HepG2 (cell line): Measurements from ENCODE around the gene UTP3. TPM values are rescaled to one million over a fixed set of nuclear protein-coding genes. Genes with fewer than 3 reads are reported as not detected.
A peak's percentile ranks its signal among the peaks of the same experiment; 100 is the strongest.

Experiments used
- AGO2 ChIP-seq: fragments of 200-400 bp; formaldehyde crosslinking; optimal IDR thresholded peaks from 2 replicates; pipeline ENCODE3; 2017; ENCODE audit warnings: mild to moderate bottlenecking, low read depth, low read length, moderate library complexity
- ARID2 ChIP-seq: sonication (generic); formaldehyde crosslinking; IDR thresholded peaks from 2 replicates; pipeline ENCODE4 v1.8.1; 2022; ENCODE audit warnings: mild to moderate bottlenecking, missing genetic modification reagents, borderline replicate concordance
- CBX2 ChIP-seq, 2 experiments: fragments of 200-600 bp in 1 of 2; sonication (generic); formaldehyde crosslinking in 1 of 2; IDR thresholded peaks; 2 replicates each; pipeline versions ENCODE4 v1.7.0 to v1.8.1; 2018 to 2022; ENCODE audit warnings: low read depth in 2 of 2, low read length in 1 of 2, mild to moderate bottlenecking in 1 of 2, missing genetic modification reagents in 1 of 2
- CHD2 ChIP-seq: IDR thresholded peaks from 2 replicates; pipeline ENCODE4 v1.6.1; 2011; ENCODE audit warnings: low read depth, low read length, improper control_type of control experiment
- GABPB1 ChIP-seq: IDR thresholded peaks from 2 replicates; pipeline ENCODE4 v1.6.1; 2016; ENCODE audit warnings: mild to moderate bottlenecking, missing genetic modification reagents, moderate library complexity, missing compliant biosample characterization
- GZF1 ChIP-seq: sonication (generic); formaldehyde crosslinking; IDR thresholded peaks from 2 replicates; pipeline ENCODE4 v1.5.1; 2020; ENCODE audit warnings: mild to moderate bottlenecking, missing genetic modification reagents
- HOXA7 ChIP-seq: sonication (generic); formaldehyde crosslinking; IDR thresholded peaks from 2 replicates; pipeline ENCODE4 v1.8.1; 2022; ENCODE audit warnings: mild to moderate bottlenecking, missing genetic modification reagents, moderate library complexity
- KDM2A ChIP-seq: sonication (generic); formaldehyde crosslinking; IDR thresholded peaks from 2 replicates; pipeline ENCODE4 v1.4.0; 2020; ENCODE audit warnings: low read depth, missing genetic modification reagents, borderline replicate concordance
- KMT2B ChIP-seq: IDR thresholded peaks from 2 replicates; pipeline ENCODE4 v1.6.1; 2016; ENCODE audit warnings: missing genetic modification reagents, missing compliant biosample characterization
- MEF2D ChIP-seq: sonication (generic); formaldehyde crosslinking; IDR thresholded peaks from 2 replicates; pipeline ENCODE4 v1.5.1; 2020; ENCODE audit warnings: mild to moderate bottlenecking, missing genetic modification reagents
- SETDB1 ChIP-seq: sonication (generic); formaldehyde crosslinking; IDR thresholded peaks from 2 replicates; pipeline ENCODE4 v1.5.1; 2020; ENCODE audit warnings: missing genetic modification reagents, mild to moderate bottlenecking, borderline replicate concordance
- SKI ChIP-seq: fragments of 450-650 bp; IDR thresholded peaks from one replicate; pipeline ENCODE4 v1.6.1; 2018; ENCODE audit warnings: mild to moderate bottlenecking; ENCODE audit not compliant: partially characterized antibody
- THYN1 ChIP-seq: sonication (generic); formaldehyde crosslinking; IDR thresholded peaks from 2 replicates; pipeline ENCODE4 v1.8.1; 2023; ENCODE audit warnings: low read depth, mild to moderate bottlenecking, moderate library complexity, missing genetic modification reagents, borderline replicate concordance
- ZBTB21 ChIP-seq: sonication (generic); formaldehyde crosslinking; IDR thresholded peaks from 2 replicates; pipeline ENCODE4 v1.4.0; 2020; ENCODE audit warnings: missing genetic modification reagents
- ZKSCAN5 ChIP-seq: sonication (generic); formaldehyde crosslinking; IDR thresholded peaks from 2 replicates; pipeline ENCODE4 v1.5.1; 2020; ENCODE audit warnings: mild to moderate bottlenecking, missing genetic modification reagents
- ZNF224 ChIP-seq: sonication (generic); formaldehyde crosslinking; IDR thresholded peaks from 2 replicates; pipeline ENCODE4 v1.5.0; 2020; ENCODE audit warnings: mild to moderate bottlenecking, missing genetic modification reagents
- ZNF24 ChIP-seq: fragments of 450-650 bp; IDR thresholded peaks from 2 replicates; pipeline ENCODE4 v1.6.1; 2017; ENCODE audit warnings: antibody characterized with exemption, mild to moderate bottlenecking
- ZNF577 ChIP-seq: sonication (generic); formaldehyde crosslinking; IDR thresholded peaks from 2 replicates; pipeline ENCODE4 v1.4.0; 2020; ENCODE audit warnings: mild to moderate bottlenecking, low read depth, missing genetic modification reagents, borderline replicate concordance
- ZNF678 ChIP-seq: sonication (generic); formaldehyde crosslinking; IDR thresholded peaks from 2 replicates; pipeline ENCODE4 v1.4.0; 2020; ENCODE audit warnings: mild to moderate bottlenecking, missing genetic modification reagents
- ZNF782 ChIP-seq: sonication (generic); formaldehyde crosslinking; IDR thresholded peaks from 2 replicates; pipeline ENCODE4 v1.4.0; 2020; ENCODE audit warnings: missing genetic modification reagents, mild to moderate bottlenecking, borderline replicate concordance
- polyA plus RNA-seq, 8 experiments: library from polyadenylated mRNA; depleted of rRNA in 3 of 8; stranded (reverse) in 7 of 8; unstranded in 1 of 8; fragments of >200 nt; fragmentation: Illumina TruSeq in 4 of 8; extraction: Trizol in 4 of 8; gene quantifications; 2 replicates each; pipeline versions ENCODE4 v1.2.1 to v1.2.3, GENCODE V29; 2011 to 2016; ENCODE audit warnings: low read depth in 4 of 8, missing spikeins in 1 of 8, mixed read lengths in 1 of 8; ENCODE audit not compliant: insufficient read depth in 1 of 8
- total RNA-seq, 5 experiments: library from RNA; depleted of rRNA; stranded (reverse); fragments of >200 nt; fragmentation: Illumina TruSeq; extraction: Trizol; gene quantifications; 2 replicates each; pipeline ENCODE4 v1.2.3, GENCODE V29; 2016; ENCODE audit warnings: low read depth in 1 of 5
- TF ChIP-seq, protein P1 (sequence below): sonication (generic); formaldehyde crosslinking; IDR thresholded peaks from 2 replicates; pipeline ENCODE4 v1.5.0; 2020; ENCODE audit warnings: missing genetic modification reagents
- TF ChIP-seq, protein P2 (sequence below): sonication (generic); formaldehyde crosslinking; IDR thresholded peaks from 2 replicates; pipeline ENCODE4 v1.5.1; 2020; ENCODE audit warnings: missing genetic modification reagents, mild to moderate bottlenecking, borderline replicate concordance
- TF ChIP-seq, protein P3 (sequence below): sonication (generic); formaldehyde crosslinking; IDR thresholded peaks from 2 replicates; pipeline ENCODE4 v1.4.0; 2020; ENCODE audit warnings: mild to moderate bottlenecking, missing genetic modification reagents
- TF ChIP-seq, protein P4 (sequence below): sonication (generic); formaldehyde crosslinking; IDR thresholded peaks from 2 replicates; pipeline ENCODE4 v1.8.0; 2022; ENCODE audit warnings: missing genetic modification reagents, low read depth, mild to moderate bottlenecking, borderline replicate concordance
- TF ChIP-seq, protein P5 (sequence below): sonication (generic); formaldehyde crosslinking; IDR thresholded peaks from 2 replicates; pipeline ENCODE4 v1.5.1; 2020; ENCODE audit warnings: mild to moderate bottlenecking, missing genetic modification reagents, borderline replicate concordance

The UTP3 gene
- total and polyA plus RNA-seq, 2 of the 13 experiments (the other 11 are each of a cell fraction or from before 2014, with no cell fraction given), result 6.9 to 19.5 TPM

DNA sequence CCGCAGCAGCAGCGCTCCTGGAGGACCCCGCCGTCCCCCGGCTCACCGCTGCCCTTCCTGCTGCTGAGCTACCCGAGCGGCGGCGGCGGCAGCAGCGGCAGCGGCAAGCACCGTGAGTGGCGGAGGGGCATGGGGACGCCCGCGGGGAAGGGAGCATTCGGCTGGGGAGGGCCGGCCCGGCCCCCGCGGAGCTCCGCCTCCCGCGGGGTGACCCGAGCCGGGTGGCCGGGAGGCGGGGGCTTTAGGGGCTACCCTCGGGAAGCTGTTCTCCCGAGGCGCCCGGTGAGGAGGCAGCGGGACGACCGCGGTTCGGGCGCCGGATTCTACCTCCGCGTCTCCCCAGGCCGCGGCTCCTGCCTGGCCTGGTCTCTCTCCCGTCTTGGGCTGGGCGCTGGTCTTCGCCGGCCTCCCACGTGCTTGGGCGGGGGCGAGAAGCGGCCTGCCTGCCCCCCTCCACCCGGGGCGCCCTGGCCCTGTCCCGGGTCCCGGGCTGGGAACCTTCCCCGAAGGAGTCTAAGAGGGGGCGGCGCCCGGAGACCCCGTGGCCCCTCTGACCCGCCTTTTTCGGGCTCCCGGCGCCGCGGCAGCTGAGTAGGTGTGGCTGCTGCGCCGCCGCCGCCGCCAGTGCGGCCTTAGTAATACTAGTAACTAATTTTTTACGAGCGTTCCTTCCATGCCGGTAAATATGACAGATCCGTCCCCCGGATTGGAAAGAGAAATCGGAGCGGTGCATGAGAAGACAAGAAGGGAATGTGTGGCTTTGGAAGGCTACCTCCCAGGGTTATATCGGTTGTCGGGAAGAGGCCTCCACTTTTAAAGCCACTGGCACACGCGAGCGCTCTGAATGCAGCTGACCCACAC is 17.1 kb downstream of the UTP3 start (continued):
- TF ChIP-seq, protein P1, sequence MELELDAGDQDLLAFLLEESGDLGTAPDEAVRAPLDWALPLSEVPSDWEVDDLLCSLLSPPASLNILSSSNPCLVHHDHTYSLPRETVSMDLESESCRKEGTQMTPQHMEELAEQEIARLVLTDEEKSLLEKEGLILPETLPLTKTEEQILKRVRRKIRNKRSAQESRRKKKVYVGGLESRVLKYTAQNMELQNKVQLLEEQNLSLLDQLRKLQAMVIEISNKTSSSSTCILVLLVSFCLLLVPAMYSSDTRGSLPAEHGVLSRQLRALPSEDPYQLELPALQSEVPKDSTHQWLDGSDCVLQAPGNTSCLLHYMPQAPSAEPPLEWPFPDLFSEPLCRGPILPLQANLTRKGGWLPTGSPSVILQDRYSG (CRISPR knock-in tag), result no peak
- TF ChIP-seq THYN1 (CRISPR knock-in tag), result no peak
- peak; percentile 73 for TF ChIP-seq GABPB1 (CRISPR knock-in tag)
- TF ChIP-seq ARID2 (CRISPR knock-in tag), result 0 out of 2 replicates have a peak, but pooled peaks have one; percentile 22
- TF ChIP-seq GZF1 (CRISPR knock-in tag), result no peak
- no peak for TF ChIP-seq CHD2
- no peak for TF ChIP-seq HOXA7 (CRISPR knock-in tag)
- TF ChIP-seq ZNF678 (CRISPR knock-in tag), result no peak
- TF ChIP-seq ZNF224 (CRISPR knock-in tag), result 0 out of 2 replicates have a peak, but pooled peaks have one; percentile 57
- TF ChIP-seq, protein P2, sequence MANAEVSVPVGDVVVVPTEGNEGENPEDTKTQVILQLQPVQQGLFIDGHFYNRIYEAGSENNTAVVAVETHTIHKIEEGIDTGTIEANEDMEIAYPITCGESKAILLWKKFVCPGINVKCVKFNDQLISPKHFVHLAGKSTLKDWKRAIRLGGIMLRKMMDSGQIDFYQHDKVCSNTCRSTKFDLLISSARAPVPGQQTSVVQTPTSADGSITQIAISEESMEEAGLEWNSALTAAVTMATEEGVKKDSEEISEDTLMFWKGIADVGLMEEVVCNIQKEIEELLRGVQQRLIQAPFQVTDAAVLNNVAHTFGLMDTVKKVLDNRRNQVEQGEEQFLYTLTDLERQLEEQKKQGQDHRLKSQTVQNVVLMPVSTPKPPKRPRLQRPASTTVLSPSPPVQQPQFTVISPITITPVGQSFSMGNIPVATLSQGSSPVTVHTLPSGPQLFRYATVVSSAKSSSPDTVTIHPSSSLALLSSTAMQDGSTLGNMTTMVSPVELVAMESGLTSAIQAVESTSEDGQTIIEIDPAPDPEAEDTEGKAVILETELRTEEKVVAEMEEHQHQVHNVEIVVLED, result no peak; the same call in 1 of the 2 replicates
- no peak for TF ChIP-seq CBX2 (IDR thresholded peaks at IDR 0.05; ENCODE audit: low read depth, low read length)
- no peak for TF ChIP-seq CBX2 (CRISPR knock-in tag; IDR thresholded peaks at IDR 0.05; ENCODE audit: low read depth)
- peak; percentile 76 for TF ChIP-seq KMT2B (CRISPR knock-in tag)
- TF ChIP-seq AGO2, result peak; percentile 68
- TF ChIP-seq ZNF24, result no peak
- TF ChIP-seq ZBTB21 (CRISPR knock-in tag), result no peak
- peak; percentile 88; the same call in 1 of the 2 replicates for TF ChIP-seq KDM2A (CRISPR knock-in tag)
- no peak for TF ChIP-seq MEF2D (CRISPR knock-in tag)
- TF ChIP-seq, protein P3, sequence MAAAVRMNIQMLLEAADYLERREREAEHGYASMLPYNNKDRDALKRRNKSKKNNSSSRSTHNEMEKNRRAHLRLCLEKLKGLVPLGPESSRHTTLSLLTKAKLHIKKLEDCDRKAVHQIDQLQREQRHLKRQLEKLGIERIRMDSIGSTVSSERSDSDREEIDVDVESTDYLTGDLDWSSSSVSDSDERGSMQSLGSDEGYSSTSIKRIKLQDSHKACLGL (CRISPR knock-in tag), result peak; percentile 70; the same call in 1 of the 2 replicates
- TF ChIP-seq, protein P4, sequence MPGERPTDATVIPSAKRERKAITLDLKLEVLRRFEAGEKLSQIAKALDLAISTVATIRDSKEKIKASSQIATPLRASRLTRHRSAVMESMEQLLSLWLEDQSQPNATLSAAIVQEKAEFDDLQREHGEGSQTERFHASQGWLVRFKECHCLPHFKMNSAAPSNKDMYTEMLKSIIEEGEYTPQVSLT (CRISPR knock-in tag), result no peak
- no peak for TF ChIP-seq ZKSCAN5 (CRISPR knock-in tag)
- no peak for TF ChIP-seq ZNF782 (CRISPR knock-in tag)
- TF ChIP-seq ZNF577, result no peak
- TF ChIP-seq, protein P5, sequence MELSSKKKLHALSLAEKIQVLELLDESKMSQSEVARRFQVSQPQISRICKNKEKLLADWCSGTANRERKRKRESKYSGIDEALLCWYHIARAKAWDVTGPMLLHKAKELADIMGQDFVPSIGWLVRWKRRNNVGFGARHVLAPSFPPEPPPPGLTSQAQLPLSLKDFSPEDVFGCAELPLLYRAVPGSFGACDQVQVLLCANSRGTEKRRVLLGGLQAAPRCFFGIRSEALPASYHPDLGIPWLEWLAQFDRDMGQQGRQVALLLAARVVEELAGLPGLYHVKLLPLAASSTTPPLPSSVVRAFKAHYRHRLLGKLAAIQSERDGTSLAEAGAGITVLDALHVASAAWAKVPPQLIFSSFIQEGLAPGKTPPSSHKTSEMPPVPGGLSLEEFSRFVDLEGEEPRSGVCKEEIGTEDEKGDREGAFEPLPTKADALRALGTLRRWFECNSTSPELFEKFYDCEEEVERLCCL (CRISPR knock-in tag), result no peak
- TF ChIP-seq SETDB1 (CRISPR knock-in tag), result no peak
- peak; percentile 15 for TF ChIP-seq SKI
